ENCODE measurements around the gene ACTL8. TPM values are rescaled to one million over a fixed set of nuclear protein-coding genes. Genes with fewer than 3 reads are reported as not detected.

ACTL8 gene
- total and polyA plus RNA-seq, 2 experiments from 2014 or later = 0.38 to 0.71 TPM

DNA sequence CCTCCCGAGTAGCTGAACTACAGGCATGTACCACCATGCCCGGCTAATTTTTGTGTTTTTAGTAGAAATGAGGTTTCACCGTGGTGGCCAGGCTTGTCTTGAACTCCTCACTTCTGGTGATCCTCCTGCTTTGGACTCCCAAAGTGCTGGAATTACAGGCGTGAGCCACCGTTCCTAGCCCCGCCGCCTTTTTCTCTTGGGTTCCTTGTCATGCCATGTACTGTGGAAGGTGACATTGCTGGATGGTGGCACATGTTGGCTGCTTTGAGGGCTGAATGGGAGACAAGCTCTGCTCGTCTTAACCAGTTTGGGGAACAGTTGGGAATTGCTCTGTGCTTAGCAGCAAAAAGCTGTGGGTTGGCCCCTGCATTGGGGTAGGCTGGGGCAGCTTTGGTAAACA is 22.7 kb downstream of the ACTL8 start (continued):
- TF ChIP-seq, protein P1, sequence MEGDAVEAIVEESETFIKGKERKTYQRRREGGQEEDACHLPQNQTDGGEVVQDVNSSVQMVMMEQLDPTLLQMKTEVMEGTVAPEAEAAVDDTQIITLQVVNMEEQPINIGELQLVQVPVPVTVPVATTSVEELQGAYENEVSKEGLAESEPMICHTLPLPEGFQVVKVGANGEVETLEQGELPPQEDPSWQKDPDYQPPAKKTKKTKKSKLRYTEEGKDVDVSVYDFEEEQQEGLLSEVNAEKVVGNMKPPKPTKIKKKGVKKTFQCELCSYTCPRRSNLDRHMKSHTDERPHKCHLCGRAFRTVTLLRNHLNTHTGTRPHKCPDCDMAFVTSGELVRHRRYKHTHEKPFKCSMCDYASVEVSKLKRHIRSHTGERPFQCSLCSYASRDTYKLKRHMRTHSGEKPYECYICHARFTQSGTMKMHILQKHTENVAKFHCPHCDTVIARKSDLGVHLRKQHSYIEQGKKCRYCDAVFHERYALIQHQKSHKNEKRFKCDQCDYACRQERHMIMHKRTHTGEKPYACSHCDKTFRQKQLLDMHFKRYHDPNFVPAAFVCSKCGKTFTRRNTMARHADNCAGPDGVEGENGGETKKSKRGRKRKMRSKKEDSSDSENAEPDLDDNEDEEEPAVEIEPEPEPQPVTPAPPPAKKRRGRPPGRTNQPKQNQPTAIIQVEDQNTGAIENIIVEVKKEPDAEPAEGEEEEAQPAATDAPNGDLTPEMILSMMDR (conservative IDR thresholded peaks at IDR 0.05; ENCODE audit: low read depth in 2 of 2) = no peak
- TF ChIP-seq JUNB (IDR thresholded peaks at IDR 0.05; ENCODE audit: unreplicated experiment) = no peak
- TF ChIP-seq NANOG (IDR thresholded peaks at IDR 0.05; ENCODE audit: borderline replicate concordance) = no peak
- TF ChIP-seq, protein P2, sequence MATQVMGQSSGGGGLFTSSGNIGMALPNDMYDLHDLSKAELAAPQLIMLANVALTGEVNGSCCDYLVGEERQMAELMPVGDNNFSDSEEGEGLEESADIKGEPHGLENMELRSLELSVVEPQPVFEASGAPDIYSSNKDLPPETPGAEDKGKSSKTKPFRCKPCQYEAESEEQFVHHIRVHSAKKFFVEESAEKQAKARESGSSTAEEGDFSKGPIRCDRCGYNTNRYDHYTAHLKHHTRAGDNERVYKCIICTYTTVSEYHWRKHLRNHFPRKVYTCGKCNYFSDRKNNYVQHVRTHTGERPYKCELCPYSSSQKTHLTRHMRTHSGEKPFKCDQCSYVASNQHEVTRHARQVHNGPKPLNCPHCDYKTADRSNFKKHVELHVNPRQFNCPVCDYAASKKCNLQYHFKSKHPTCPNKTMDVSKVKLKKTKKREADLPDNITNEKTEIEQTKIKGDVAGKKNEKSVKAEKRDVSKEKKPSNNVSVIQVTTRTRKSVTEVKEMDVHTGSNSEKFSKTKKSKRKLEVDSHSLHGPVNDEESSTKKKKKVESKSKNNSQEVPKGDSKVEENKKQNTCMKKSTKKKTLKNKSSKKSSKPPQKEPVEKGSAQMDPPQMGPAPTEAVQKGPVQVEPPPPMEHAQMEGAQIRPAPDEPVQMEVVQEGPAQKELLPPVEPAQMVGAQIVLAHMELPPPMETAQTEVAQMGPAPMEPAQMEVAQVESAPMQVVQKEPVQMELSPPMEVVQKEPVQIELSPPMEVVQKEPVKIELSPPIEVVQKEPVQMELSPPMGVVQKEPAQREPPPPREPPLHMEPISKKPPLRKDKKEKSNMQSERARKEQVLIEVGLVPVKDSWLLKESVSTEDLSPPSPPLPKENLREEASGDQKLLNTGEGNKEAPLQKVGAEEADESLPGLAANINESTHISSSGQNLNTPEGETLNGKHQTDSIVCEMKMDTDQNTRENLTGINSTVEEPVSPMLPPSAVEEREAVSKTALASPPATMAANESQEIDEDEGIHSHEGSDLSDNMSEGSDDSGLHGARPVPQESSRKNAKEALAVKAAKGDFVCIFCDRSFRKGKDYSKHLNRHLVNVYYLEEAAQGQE (IDR thresholded peaks at IDR 0.05; ENCODE audit: unreplicated experiment) = no peak
- no peak for TF ChIP-seq EZH2 (IDR thresholded peaks at IDR 0.05; ENCODE audit: low read depth, unreplicated experiment)
- no peak for TF ChIP-seq CREB1 (CRISPR knock-in tag; IDR thresholded peaks at IDR 0.05; ENCODE audit: low read depth)
- no peak for TF ChIP-seq EZH2phosphoT487 (IDR thresholded peaks at IDR 0.05; ENCODE audit: unreplicated experiment)
- TF ChIP-seq, protein P3, sequence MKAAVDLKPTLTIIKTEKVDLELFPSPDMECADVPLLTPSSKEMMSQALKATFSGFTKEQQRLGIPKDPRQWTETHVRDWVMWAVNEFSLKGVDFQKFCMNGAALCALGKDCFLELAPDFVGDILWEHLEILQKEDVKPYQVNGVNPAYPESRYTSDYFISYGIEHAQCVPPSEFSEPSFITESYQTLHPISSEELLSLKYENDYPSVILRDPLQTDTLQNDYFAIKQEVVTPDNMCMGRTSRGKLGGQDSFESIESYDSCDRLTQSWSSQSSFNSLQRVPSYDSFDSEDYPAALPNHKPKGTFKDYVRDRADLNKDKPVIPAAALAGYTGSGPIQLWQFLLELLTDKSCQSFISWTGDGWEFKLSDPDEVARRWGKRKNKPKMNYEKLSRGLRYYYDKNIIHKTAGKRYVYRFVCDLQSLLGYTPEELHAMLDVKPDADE (IDR thresholded peaks at IDR 0.05) = no peak
- TF ChIP-seq POLR2AphosphoS5 (IDR thresholded peaks at IDR 0.05; ENCODE audit: low read depth) = no peak
- TF ChIP-seq ZNF114 (CRISPR knock-in tag; IDR thresholded peaks at IDR 0.05) = no peak

DNA sequence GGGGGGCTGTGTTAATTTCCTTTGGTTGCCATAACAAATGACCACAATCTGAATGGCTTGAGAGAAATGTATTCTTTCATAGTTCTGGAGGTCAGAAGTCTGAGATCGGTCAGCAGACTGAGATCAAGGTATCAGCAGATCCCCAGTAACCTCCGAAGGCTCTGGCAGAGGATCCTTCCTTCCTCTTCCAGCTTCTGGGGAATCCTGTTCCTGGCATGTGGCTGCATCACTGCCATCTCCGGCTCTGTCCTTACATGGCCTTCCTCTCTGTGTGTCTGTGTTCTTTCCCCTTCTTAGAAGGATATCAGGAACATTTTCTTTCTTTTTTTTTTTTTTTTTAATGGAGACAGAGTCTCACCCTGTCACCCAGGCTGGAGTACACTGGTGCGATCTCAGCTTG is 25.8 kb downstream of the ACTL8 start:
- no peaks in the 10 kb centered on the region for H4K20me1 ChIP-seq (replicated peaks; ENCODE audit: insufficient read depth)
- H3K36me3 ChIP-seq (ENCODE audit: insufficient read depth) = no peaks in the 10 kb centered on the region
- no peaks in the 10 kb centered on the region for H3K9me2 ChIP-seq (ENCODE audit: insufficient read depth)
- H3K4me3 Mint-ChIP-seq = no peak overlapping the region
- no peak overlapping the region for H3K4me2 ChIP-seq
- no peak overlapping the region for H3K4me3 ChIP-seq
- H3K27ac Mint-ChIP-seq = no peak overlapping the region
- ATAC-seq (no peak), DNase-seq (ENCODE audit: low spot score) (no peak)
- no peak overlapping the region for H3K27ac ChIP-seq (ENCODE audit: low read depth)
- no peaks in the 10 kb centered on the region for H3K79me2 ChIP-seq (replicated peaks; ENCODE audit: insufficient read depth)
- H3K4me1 ChIP-seq (ENCODE audit: insufficient read depth) = no peaks in the 10 kb centered on the region
- H2AFZ ChIP-seq = no peak overlapping the region
- H3K27me3 Mint-ChIP-seq (ENCODE audit: insufficient read depth, low read depth, poor library complexity) = peaks cover 2% of the 10 kb centered on the region
- no peaks in the 10 kb centered on the region for H3K36me3 Mint-ChIP-seq (ENCODE audit: low read depth)
- H3K27me3 ChIP-seq (ENCODE audit: insufficient read depth) = no peaks in the 10 kb centered on the region
- H3K4me1 Mint-ChIP-seq = no peaks in the 10 kb centered on the region
- no peaks in the 10 kb centered on the region for H3K9me3 Mint-ChIP-seq
- no peaks in the 10 kb centered on the region for H3F3A ChIP-seq (replicated peaks; ENCODE audit: low read depth)
- no peak for TF ChIP-seq STAT1 (IDR thresholded peaks at IDR 0.05; ENCODE audit: unreplicated experiment)
- TF ChIP-seq NANOG (IDR thresholded peaks at IDR 0.05; ENCODE audit: borderline replicate concordance) = no peak
- TF ChIP-seq CREB1 (CRISPR knock-in tag; IDR thresholded peaks at IDR 0.05; ENCODE audit: low read depth) = no peak
- TF ChIP-seq ZNF114 (CRISPR knock-in tag; IDR thresholded peaks at IDR 0.05) = no peak
- no peak for TF ChIP-seq POLR2AphosphoS5 (IDR thresholded peaks at IDR 0.05; ENCODE audit: low read depth)
- TF ChIP-seq, protein P2 (IDR thresholded peaks at IDR 0.05; ENCODE audit: unreplicated experiment) = no peak
- TF ChIP-seq ZNF331 (CRISPR knock-in tag; IDR thresholded peaks at IDR 0.05; ENCODE audit: low read depth) = no peak
- no peak for TF ChIP-seq EZH2 (IDR thresholded peaks at IDR 0.05; ENCODE audit: low read depth, unreplicated experiment)
- TF ChIP-seq, protein P1 (conservative IDR thresholded peaks at IDR 0.05; ENCODE audit: low read depth in 2 of 2) = no peak
- no peak for TF ChIP-seq EZH2phosphoT487 (IDR thresholded peaks at IDR 0.05; ENCODE audit: unreplicated experiment)
- TF ChIP-seq, protein P3 (IDR thresholded peaks at IDR 0.05) = no peak
- no peak for TF ChIP-seq JUNB (IDR thresholded peaks at IDR 0.05; ENCODE audit: unreplicated experiment)
